ENCODE measurements around the gene TOM1L2. TPM values are rescaled to one million over a fixed set of nuclear protein-coding genes. Genes with fewer than 3 reads are reported as not detected.

The TOM1L2 gene
- total RNA-seq, 4 donors from 2014 or later: 17.5 to 44.6 (median 27.1) TPM

DNA sequence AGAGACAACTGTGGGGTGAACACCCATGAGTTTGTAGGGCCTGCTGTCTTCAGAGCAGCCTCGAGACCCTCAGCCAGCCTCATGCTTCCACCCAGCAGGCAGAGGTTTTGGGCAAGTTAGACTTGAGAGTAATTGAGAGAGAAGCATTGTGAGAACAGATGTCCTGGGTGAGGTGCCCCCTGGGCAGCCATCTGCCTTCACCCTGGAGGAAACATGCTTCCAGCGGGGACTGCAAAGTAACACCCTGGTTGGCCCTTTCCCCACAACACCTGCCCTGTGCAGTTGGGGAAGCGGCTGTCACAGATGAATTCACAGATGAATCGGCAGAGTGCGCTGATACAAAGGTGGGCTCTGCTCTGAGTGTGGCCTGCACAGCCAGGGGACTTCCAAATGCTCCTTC is 43.4 kb upstream of the TOM1L2 start:
- TF ChIP-seq, protein P1, sequence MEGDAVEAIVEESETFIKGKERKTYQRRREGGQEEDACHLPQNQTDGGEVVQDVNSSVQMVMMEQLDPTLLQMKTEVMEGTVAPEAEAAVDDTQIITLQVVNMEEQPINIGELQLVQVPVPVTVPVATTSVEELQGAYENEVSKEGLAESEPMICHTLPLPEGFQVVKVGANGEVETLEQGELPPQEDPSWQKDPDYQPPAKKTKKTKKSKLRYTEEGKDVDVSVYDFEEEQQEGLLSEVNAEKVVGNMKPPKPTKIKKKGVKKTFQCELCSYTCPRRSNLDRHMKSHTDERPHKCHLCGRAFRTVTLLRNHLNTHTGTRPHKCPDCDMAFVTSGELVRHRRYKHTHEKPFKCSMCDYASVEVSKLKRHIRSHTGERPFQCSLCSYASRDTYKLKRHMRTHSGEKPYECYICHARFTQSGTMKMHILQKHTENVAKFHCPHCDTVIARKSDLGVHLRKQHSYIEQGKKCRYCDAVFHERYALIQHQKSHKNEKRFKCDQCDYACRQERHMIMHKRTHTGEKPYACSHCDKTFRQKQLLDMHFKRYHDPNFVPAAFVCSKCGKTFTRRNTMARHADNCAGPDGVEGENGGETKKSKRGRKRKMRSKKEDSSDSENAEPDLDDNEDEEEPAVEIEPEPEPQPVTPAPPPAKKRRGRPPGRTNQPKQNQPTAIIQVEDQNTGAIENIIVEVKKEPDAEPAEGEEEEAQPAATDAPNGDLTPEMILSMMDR (IDR thresholded peaks at IDR 0.05; ENCODE audit: low read depth): no peak

DNA sequence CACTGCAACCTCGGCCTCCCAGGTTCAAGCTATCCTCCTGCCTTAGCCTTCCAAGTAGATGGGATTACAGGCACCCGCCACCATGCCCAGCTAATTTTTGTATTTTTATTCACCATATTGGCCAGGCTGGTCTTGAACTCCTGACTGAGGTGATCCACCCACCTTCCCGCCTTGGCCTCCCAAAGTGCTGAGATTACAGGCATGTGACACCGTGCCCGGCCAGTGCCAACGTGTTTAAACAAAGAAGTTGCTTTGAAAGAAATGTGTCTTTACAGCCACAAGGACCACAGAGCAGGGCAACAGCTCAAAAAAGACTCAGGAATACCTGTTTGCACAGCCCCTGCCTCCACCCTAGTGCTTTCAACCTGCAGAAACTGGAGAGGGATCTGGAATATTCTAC is 41.8 kb upstream of the TOM1L2 start:
- TF ChIP-seq, protein P1 (IDR thresholded peaks at IDR 0.05; ENCODE audit: low read depth): no peak

DNA sequence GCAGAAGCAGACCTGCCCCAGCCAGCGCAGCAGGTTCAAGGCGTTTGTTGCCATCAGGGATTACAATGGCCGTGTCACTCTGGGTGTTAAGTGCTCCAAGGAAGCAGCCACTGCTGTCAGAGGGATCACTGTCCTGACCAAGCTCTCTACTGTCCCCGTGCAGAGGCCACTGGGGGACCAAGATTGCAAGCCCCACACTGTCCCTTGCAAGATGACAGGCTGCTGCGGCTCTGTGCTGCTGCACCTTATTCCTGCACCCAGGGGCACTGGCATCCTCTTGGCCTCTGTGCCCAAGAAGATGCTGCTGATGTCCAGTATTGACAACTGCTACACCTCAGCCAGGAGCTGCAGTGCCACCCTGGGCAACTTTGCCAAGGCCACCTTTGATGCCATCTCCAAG is 39.1 kb upstream of the TOM1L2 start:
- TF ChIP-seq, protein P1 (IDR thresholded peaks at IDR 0.05; ENCODE audit: low read depth): no peak

DNA sequence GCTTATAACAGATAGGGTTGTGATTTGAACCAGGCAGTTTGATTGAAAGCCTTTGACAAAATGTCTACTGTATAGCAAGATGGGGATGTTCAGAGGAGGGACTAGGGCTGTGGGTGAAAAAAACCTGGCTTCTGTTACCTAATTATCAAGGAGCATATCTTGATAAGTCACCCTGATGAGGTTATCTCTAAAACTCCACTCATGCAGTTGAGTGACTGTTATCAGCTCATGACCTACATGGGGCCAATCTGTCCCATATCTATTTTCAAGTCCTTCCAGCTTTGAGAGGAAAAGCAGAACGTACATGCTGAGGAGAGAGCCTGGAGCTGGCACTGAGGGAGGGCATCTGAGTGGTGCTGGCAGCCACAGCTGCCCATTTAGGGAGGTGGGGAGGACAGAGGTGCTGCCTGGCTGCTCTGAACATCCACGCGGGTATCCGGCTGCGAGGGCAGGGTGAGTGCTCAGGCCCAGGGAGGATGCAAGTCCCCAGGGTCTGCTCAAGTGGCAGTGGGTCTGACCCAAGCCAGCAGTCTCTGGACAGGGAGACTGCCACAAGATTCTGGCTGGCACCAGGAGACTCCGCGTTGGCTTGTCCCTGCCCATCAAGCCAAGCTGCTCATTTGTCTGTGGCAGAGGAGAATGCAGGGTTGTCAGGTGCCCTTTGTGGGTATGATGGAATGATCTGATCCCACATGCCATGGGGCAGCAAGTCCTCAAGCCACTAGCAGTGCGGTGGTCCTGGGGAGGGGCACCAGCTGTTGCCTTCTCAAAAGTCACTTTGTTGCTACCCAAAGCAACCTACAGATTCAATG is 37.6 kb upstream of the TOM1L2 start:
- TF ChIP-seq, protein P1 (IDR thresholded peaks at IDR 0.05; ENCODE audit: low read depth): no peak

DNA sequence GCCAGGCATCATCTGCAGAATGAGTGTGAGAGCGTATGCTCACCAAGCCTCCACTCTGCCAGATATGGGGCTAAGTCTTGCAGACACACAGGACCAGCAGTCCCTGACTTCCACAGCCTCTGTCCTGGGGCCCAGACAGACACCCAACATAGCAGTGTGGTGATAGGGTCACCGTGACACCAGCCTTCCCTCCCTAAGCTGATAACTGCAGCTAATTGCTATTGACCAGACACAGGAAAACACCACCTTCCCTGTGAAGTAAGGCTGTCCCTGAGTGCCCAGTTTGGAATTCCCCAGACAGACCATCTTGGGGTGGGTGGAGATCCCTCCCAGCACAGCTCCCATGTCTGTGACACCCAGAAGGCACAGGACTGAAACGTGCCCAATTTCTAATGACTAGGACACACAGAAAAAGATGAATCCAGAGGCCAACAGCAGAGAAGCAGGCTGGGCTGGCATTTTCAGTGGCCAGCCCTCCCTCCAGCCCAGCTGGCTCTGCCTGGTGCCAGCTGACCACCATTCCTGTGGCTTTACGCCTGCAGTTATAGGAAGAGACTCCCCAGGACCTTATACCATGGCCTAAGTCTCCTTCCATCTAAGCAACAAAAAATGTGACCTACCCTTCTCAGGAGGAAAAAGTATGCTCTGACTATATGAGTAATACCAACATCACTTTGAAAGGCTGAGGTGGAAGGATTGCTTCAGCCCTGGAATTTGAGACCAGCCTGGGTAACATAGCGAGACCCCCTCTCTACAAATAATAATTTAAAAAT is 36.5 kb upstream of the TOM1L2 start:
- TF ChIP-seq, protein P1 (IDR thresholded peaks at IDR 0.05; ENCODE audit: low read depth): no peak

DNA sequence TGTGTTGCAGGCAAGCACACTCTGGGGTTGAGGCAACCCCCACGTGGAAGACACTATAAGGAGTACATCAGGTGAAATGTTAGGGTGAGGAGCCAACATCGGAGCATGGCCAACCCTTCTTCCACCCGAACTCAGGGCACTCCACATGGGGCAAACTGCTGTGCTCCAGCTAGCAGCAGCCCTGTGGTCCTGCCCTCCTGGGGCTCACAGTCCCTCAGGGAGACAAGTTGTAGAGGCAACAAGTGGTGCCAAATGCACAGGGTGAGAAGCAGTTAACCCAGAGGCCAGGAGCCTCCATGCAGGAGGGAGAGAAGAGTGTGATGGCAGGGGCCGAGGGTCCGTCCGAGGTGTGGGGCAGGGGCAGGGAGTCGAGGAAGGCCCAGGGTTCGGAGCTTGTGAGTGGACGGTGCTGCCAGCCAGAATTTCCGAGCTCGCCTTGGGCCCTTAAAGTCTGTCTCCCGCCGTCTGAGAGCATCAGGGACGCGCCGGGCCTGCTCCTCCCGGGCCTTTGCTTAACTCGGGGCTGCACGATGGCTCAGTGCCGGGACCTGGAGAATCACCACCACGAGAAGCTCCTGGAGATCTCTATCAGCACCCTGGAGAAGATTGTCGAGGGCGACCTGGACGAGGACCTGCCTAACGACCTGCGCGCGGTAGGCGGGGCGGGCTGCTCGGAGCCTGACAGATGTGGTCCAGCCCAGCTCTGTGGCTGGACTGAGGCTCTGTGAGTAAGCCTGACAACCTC is 34.5 kb upstream of the TOM1L2 start:
- TF ChIP-seq, protein P1 (IDR thresholded peaks at IDR 0.05; ENCODE audit: low read depth): no peak

DNA sequence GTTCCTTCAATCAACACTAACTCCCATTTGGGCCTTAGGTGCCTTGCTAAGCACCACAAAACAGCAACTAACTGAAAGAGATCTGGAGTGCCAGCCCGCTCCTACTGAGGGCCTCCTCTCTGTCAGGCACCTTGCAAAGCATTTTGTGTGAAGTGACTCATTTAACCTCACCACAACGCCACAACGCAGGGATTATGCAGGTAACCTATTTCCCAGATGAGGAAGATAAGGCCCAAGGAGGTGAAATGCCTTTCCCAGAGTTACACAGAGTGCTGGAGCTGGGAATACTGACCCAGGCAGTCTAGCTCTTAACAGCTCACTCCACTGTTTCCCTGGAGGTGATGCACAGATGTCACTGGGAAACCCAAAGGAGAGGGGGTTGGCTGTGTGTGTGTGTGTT is 33.3 kb upstream of the TOM1L2 start:
- TF ChIP-seq, protein P1 (IDR thresholded peaks at IDR 0.05; ENCODE audit: low read depth): no peak

Data from subcutaneous adipose tissue (tissue), 4 donors.